NB4 (cell line): ENCODE measurements around the gene RASIP1.

ENCODE experiments used
- CTCF ChIP-seq: IDR thresholded peaks from one replicate; pipeline ENCODE4 v1.5.1; 2012; ENCODE audit warnings: low read depth, low read length
- MAX ChIP-seq: IDR thresholded peaks from 2 replicates; pipeline ENCODE4 v1.6.1; 2011; ENCODE audit warnings: low read depth, low read length
- MYC ChIP-seq: IDR thresholded peaks from 2 replicates; pipeline ENCODE4 v1.6.1; 2011; ENCODE audit warnings: low read depth, low read length
- POLR2A ChIP-seq: IDR thresholded peaks from 2 replicates; pipeline ENCODE4 v1.6.1; 2011; ENCODE audit warnings: mild to moderate bottlenecking; ENCODE audit not compliant: insufficient read length; ENCODE audit errors: extremely low read depth

GRCh38 chr19:48674921-48675824 lies 65.2 kb downstream of the RASIP1 start:
- TF ChIP-seq CTCF = peak; percentile 100
- TF ChIP-seq POLR2A = no peak
- peak; percentile 86 for TF ChIP-seq MAX
- peak; percentile 79; the same call in 1 of the 2 replicates for TF ChIP-seq MYC
